ENCODE results near the gene TM4SF4. TPM values are rescaled to one million over a fixed set of nuclear protein-coding genes. Genes with fewer than 3 reads are reported as not detected.

Gene TM4SF4
- polyA plus RNA-seq, 1 donor (not counting 4 experiments of a cell fraction or from before 2014, with no cell fraction given) = not detected

DNA sequence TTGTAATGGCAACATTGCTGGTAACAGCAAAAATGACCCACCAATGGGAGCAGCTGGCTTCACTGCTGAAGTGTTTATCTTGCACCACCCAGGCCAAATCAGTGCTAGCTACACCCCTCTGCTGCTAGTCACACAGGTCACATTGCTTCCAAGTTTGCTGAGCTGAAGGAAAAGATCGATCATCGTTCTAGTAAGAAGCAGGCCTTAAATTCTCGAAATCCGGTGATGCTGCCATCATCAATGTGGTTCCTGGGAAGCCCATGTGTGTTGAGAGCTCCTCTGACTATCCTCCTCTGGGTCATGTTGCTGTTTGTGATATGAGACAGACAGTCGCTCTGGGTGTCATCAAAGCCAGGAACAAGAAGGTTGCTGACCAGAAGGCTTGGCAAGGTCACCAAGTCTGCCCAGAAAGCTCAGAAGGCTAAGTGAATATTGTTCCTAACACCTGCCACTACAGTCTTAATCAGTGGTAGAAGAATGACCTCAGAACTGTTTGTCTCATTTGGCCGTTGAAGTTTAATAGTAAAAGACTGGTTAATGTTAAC is 21.2 kb downstream of the TM4SF4 start:
- no peaks in the 10 kb centered on the region for H4K20me1 ChIP-seq (ENCODE audit: control insufficient read depth, extremely low read depth, insufficient read depth, low read length)
- peaks cover 7% of the 10 kb centered on the region for H3K4me1 ChIP-seq (ENCODE audit: control insufficient read depth, extremely low read depth, insufficient read depth, low read length)
- no peaks in the 10 kb centered on the region for H3K79me2 ChIP-seq (ENCODE audit: control insufficient read depth, insufficient read depth, low read length)
- H3K4me3 ChIP-seq (ENCODE audit: control insufficient read depth in 2 of 3, extremely low read depth in 1 of 3, insufficient read depth in 2 of 3, low read depth in 1 of 3, low read length in 3 of 3) = no peak overlapping the region
- dilution Hi-C loops (cut with MboI; ENCODE audit: extremely low pct_ligation_motif_present, low sequenced_read_pairs) = no loop called here
- H3K4me2 ChIP-seq (ENCODE audit: control insufficient read depth, extremely low read depth, insufficient read depth, low read depth, low read length) = no peak overlapping the region
- FAIRE-seq (no peak), DNase-seq (ENCODE audit: low read depth, low spot score) (no peak)
- H3K9ac ChIP-seq (ENCODE audit: control insufficient read depth, extremely low read depth, insufficient read depth, low read length) = no peak overlapping the region
- H3K9me1 ChIP-seq (ENCODE audit: control insufficient read depth, extremely low read depth, insufficient read depth, low read length) = no peaks in the 10 kb centered on the region
- no peaks in the 10 kb centered on the region for H3K9me3 ChIP-seq (ENCODE audit: control insufficient read depth, low read depth, low read length)
- H2AFZ ChIP-seq (ENCODE audit: control insufficient read depth, low read length) = no peak overlapping the region
- H3K36me3 ChIP-seq (ENCODE audit: control insufficient read depth in 2 of 2, extremely low read depth in 1 of 2, insufficient read depth in 2 of 2, low read length in 2 of 2) = no peaks in the 10 kb centered on the region
- H3K27ac ChIP-seq (ENCODE audit: control insufficient read depth, insufficient read depth, low read length) = no peak overlapping the region
- peaks cover 4% of the 10 kb centered on the region for H3K27me3 ChIP-seq (ENCODE audit: control insufficient read depth, extremely low read depth, insufficient read depth, low read length)
- TF ChIP-seq, protein P1, sequence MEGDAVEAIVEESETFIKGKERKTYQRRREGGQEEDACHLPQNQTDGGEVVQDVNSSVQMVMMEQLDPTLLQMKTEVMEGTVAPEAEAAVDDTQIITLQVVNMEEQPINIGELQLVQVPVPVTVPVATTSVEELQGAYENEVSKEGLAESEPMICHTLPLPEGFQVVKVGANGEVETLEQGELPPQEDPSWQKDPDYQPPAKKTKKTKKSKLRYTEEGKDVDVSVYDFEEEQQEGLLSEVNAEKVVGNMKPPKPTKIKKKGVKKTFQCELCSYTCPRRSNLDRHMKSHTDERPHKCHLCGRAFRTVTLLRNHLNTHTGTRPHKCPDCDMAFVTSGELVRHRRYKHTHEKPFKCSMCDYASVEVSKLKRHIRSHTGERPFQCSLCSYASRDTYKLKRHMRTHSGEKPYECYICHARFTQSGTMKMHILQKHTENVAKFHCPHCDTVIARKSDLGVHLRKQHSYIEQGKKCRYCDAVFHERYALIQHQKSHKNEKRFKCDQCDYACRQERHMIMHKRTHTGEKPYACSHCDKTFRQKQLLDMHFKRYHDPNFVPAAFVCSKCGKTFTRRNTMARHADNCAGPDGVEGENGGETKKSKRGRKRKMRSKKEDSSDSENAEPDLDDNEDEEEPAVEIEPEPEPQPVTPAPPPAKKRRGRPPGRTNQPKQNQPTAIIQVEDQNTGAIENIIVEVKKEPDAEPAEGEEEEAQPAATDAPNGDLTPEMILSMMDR (optimal IDR thresholded peaks at IDR 0.05 in 1 of 3, IDR thresholded peaks at IDR 0.05 in 1 of 3, conservative IDR thresholded peaks at IDR 0.05 in 1 of 3; ENCODE audit: extremely low read depth in 1 of 3, insufficient read depth in 2 of 3, low read length in 3 of 3) = no peak
- no peak for TF ChIP-seq EZH2 (IDR thresholded peaks at IDR 0.05; ENCODE audit: low read length)

DNA sequence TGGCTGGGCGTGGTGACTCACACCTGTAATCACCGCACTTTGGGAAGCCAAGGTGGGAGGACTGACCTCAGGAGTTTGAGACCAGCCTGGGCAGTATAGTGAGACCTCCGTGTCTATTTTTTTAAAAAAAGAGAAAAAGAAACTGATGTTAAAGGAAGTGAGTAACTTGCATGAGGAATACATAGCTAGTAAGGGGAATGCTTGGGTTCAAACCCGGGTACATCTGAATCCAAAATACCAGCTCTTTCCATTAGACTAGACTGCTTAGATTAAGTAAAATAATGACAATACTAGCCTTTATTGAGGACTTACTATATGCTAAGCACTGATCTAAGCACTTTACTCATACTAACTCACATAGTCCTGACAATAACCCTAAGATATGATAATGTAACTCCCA is 22.4 kb downstream of the TM4SF4 start:
- Histone ChIP-seq H3K9me3 (ENCODE audit: control insufficient read depth, low read depth, low read length) (no peaks in the 10 kb centered on the region), H3K4me1 (ENCODE audit: control insufficient read depth, extremely low read depth, insufficient read depth, low read length) (peaks cover 7% of the 10 kb centered on the region), H3K4me2 (ENCODE audit: control insufficient read depth, extremely low read depth, insufficient read depth, low read depth, low read length) (no peak overlapping the region), H3K27me3 (ENCODE audit: control insufficient read depth, extremely low read depth, insufficient read depth, low read length) (peaks cover 4% of the 10 kb centered on the region), H3K9ac (ENCODE audit: control insufficient read depth, extremely low read depth, insufficient read depth, low read length) (no peak overlapping the region), H3K9me1 (ENCODE audit: control insufficient read depth, extremely low read depth, insufficient read depth, low read length) (no peaks in the 10 kb centered on the region), H3K4me3 (ENCODE audit: control insufficient read depth in 2 of 3, extremely low read depth in 1 of 3, insufficient read depth in 2 of 3, low read depth in 1 of 3, low read length in 3 of 3) (no peak overlapping the region), H4K20me1 (ENCODE audit: control insufficient read depth, extremely low read depth, insufficient read depth, low read length) (no peaks in the 10 kb centered on the region), H3K79me2 (ENCODE audit: control insufficient read depth, insufficient read depth, low read length) (no peaks in the 10 kb centered on the region), H2AFZ (ENCODE audit: control insufficient read depth, low read length) (no peak overlapping the region), H3K27ac (ENCODE audit: control insufficient read depth, insufficient read depth, low read length) (no peak overlapping the region), H3K36me3 (ENCODE audit: control insufficient read depth in 2 of 2, extremely low read depth in 1 of 2, insufficient read depth in 2 of 2, low read length in 2 of 2) (no peaks in the 10 kb centered on the region)
- dilution Hi-C loops (cut with MboI; ENCODE audit: extremely low pct_ligation_motif_present, low sequenced_read_pairs) = no loop called here
- DNase-seq (ENCODE audit: low read depth, low spot score) (no peak), FAIRE-seq (no peak)
- TF ChIP-seq, protein P1 (optimal IDR thresholded peaks at IDR 0.05 in 1 of 3, IDR thresholded peaks at IDR 0.05 in 1 of 3, conservative IDR thresholded peaks at IDR 0.05 in 1 of 3; ENCODE audit: extremely low read depth in 1 of 3, insufficient read depth in 2 of 3, low read length in 3 of 3) = no peak
- TF ChIP-seq EZH2 (IDR thresholded peaks at IDR 0.05; ENCODE audit: low read length) = no peak

Measured in keratinocyte (primary cell).